Measurements from ENCODE around the gene PPP1R1C. TPM values are rescaled to one million over a fixed set of nuclear protein-coding genes. Genes with fewer than 3 reads are reported as not detected.

The PPP1R1C gene
- total and polyA plus RNA-seq, 7 donors = 0.18 to 1.1 (median 0.31) TPM; not detected in 1

- Histone ChIP-seq H3K4me3 (no peak overlapping the region), H3K36me3 (ENCODE audit: insufficient read depth in 1 of 2, low read depth in 1 of 2) (no peaks in the 10 kb centered on the region), H3K27me3 (ENCODE audit: insufficient read depth in 3 of 3, low read length in 2 of 3) (no peaks in the 10 kb centered on the region), H3K27ac (no peak overlapping the region), H3K9me3 (no peaks in the 10 kb centered on the region), H3K4me1 (no peaks in the 10 kb centered on the region)
- WGBS, 3 donors = 82 to 89% (median 85%) methylated on average over 2 of the region's 2 CpGs
- DNase-seq (no peak), ATAC-seq (no peak)
- intact Hi-C loops (cut with DNase I) = no loop called here
- TF ChIP-seq CTCF (IDR thresholded peaks at IDR 0.05) = no peak
These were observed 19.4 kb downstream of the PPP1R1C start for GRCh38 chr2:182004945-182005520.

- H3K36me3 ChIP-seq (ENCODE audit: insufficient read depth in 1 of 2, low read depth in 1 of 2) = no peaks in the 10 kb centered on the region
- no peaks in the 10 kb centered on the region for H3K4me1 ChIP-seq
- no peak overlapping the region for H3K4me3 ChIP-seq
- intact Hi-C loops (cut with DNase I) = no loop called here
- DNase-seq (no peak), ATAC-seq (no peak)
- H3K9me3 ChIP-seq = peaks cover 7% of the 10 kb centered on the region
- no peak for TF ChIP-seq CTCF (IDR thresholded peaks at IDR 0.05)
- 85 to 90% (median 86%) methylated on average over 4 of the region's 4 CpGs for WGBS, 3 donors
- H3K27me3 ChIP-seq (ENCODE audit: insufficient read depth in 3 of 3, low read length in 2 of 3) = no peaks in the 10 kb centered on the region
- H3K27ac ChIP-seq = no peak overlapping the region
These were observed 21.1 kb downstream of the PPP1R1C start for GRCh38 chr2:182006595-182007341.

GRCh38 chr2:182014284-182014683 lies 28.6 kb downstream of the PPP1R1C start:
- Histone ChIP-seq H3K4me1 (no peaks in the 10 kb centered on the region), H3K27me3 (ENCODE audit: insufficient read depth in 3 of 3, low read length in 2 of 3) (no peaks in the 10 kb centered on the region), H3K4me3 (no peak overlapping the region), H3K27ac (no peak overlapping the region), H3K36me3 (ENCODE audit: insufficient read depth in 1 of 2, low read depth in 1 of 2) (no peaks in the 10 kb centered on the region), H3K9me3 (peaks cover 7% of the 10 kb centered on the region)
- intact Hi-C loops (cut with DNase I) = no loop called here
- no peak for TF ChIP-seq CTCF (IDR thresholded peaks at IDR 0.05)
- no peak for DNase-seq
- 89 to 91% (median 90%) methylated on average over 5 of the region's 5 CpGs for WGBS, 3 donors
- peak in 1 of 4 donors; percentile 37 for ATAC-seq

- no peaks in the 10 kb centered on the region for H3K36me3 ChIP-seq (ENCODE audit: insufficient read depth in 1 of 2, low read depth in 1 of 2)
- peaks cover 5% of the 10 kb centered on the region for H3K9me3 ChIP-seq
- intact Hi-C loops (cut with DNase I) = no loop called here
- DNase-seq (no peak), ATAC-seq (peak in 2 of 4 donors; percentile 70 to 79)
- H3K27ac ChIP-seq = no peak overlapping the region
- H3K4me3 ChIP-seq = no peak overlapping the region
- H3K27me3 ChIP-seq (ENCODE audit: insufficient read depth in 3 of 3, low read length in 2 of 3) = no peaks in the 10 kb centered on the region
- no peaks in the 10 kb centered on the region for H3K4me1 ChIP-seq
- WGBS, 3 donors = 88 to 91% (median 90%) methylated on average over 5 of the region's 5 CpGs
- no peak for TF ChIP-seq CTCF (IDR thresholded peaks at IDR 0.05)
These were observed 29.9 kb downstream of the PPP1R1C start for GRCh38 chr2:182015334-182016109.
